ELF-1 (cell line): Measurements from ENCODE around the gene ASB4.
"Not testable (repeated sequence)": the region's sequence is repeated elsewhere in the genome, so short reads cannot be mapped to it uniquely, and the experiment has no call there.

ENCODE experiments used
- DNase-seq: peaks from one replicate; pipeline ENCODE4 v3.0.0-alpha.2; 2016; ENCODE audit warnings: low read depth, low spot score

Gene ASB4

GRCh38 chr7:95485391-95486123 lies at the start of gene ASB4:
TSS of gene ASB4 (plus strand) at chr7:95485943. CDS start at chr7:95485972, 29 bp downstream.
- no peak for DNase-seq

- no peak for DNase-seq
These were observed 49.3 kb upstream of the ASB4 start for GRCh38 chr7:95436407-95436806.

GRCh38 chr7:95440394-95441038 lies 45.2 kb upstream of the ASB4 start:
- DNase-seq = no peak

- DNase-seq = no peak
These were observed 44.5 kb upstream of the ASB4 start for GRCh38 chr7:95441042-95441823.

GRCh38 chr7:95444796-95445195 lies 40.9 kb upstream of the ASB4 start:
- no peak for DNase-seq

GRCh38 chr7:95446618-95447017 lies 39.1 kb upstream of the ASB4 start:
- DNase-seq = no peak

GRCh38 chr7:95454438-95455045 lies 31.2 kb upstream of the ASB4 start:
- DNase-seq = no peak

GRCh38 chr7:95457947-95458346 lies 27.8 kb upstream of the ASB4 start:
- no peak for DNase-seq

- not testable (repeated sequence) for DNase-seq
These were observed 25.1 kb upstream of the ASB4 start for GRCh38 chr7:95460653-95461052.

- DNase-seq = no peak
These were observed 17.7 kb upstream of the ASB4 start for GRCh38 chr7:95467912-95468607.

- DNase-seq = no peak
These were observed 16.6 kb upstream of the ASB4 start for GRCh38 chr7:95469187-95469586.

GRCh38 chr7:95469848-95470247 lies 15.9 kb upstream of the ASB4 start:
- DNase-seq = no peak

- DNase-seq = no peak
These were observed 15.3 kb upstream of the ASB4 start for GRCh38 chr7:95470452-95470851.

GRCh38 chr7:95471071-95471470 lies 14.7 kb upstream of the ASB4 start:
- no peak for DNase-seq

GRCh38 chr7:95472581-95473161 lies 13.1 kb upstream of the ASB4 start:
- DNase-seq = peak; percentile 63

- no peak for DNase-seq
These were observed 12.3 kb upstream of the ASB4 start for GRCh38 chr7:95473276-95473985.

- peak; percentile 76 for DNase-seq
These were observed 9.5 kb upstream of the ASB4 start for GRCh38 chr7:95476072-95476847.

GRCh38 chr7:95476904-95477594 lies 8.7 kb upstream of the ASB4 start:
- peak; percentile 60 for DNase-seq
